ENCODE results near the gene SERPINE1.
"Not testable (repeated sequence)": the region's sequence is repeated elsewhere in the genome, so short reads cannot be mapped to it uniquely, and the experiment has no call there.

SERPINE1 gene

GRCh38 chr7:101087334-101088068 is 39.4 kb upstream of the SERPINE1 start:
- H3K36me3 ChIP-seq (ENCODE audit: control insufficient read depth, insufficient read depth, low read length), result peaks cover 26% of the 10 kb centered on the region
- DNase-seq (ENCODE audit: extremely low read depth, insufficient read length), result no peak
- H3K4me3 ChIP-seq (replicated peaks; ENCODE audit: low read depth, low read length), result no peak overlapping the region
- H3K27me3 ChIP-seq (replicated peaks; ENCODE audit: control insufficient read depth, insufficient read depth, low read length), result no peaks in the 10 kb centered on the region
- TF ChIP-seq CTCF (IDR thresholded peaks at IDR 0.05; ENCODE audit: insufficient read depth, low read length, poor library complexity, severe bottlenecking), result no peak

- H3K4me3 ChIP-seq (replicated peaks; ENCODE audit: low read depth, low read length), result no peak overlapping the region
- peaks cover 26% of the 10 kb centered on the region for H3K36me3 ChIP-seq (ENCODE audit: control insufficient read depth, insufficient read depth, low read length)
- TF ChIP-seq CTCF (IDR thresholded peaks at IDR 0.05; ENCODE audit: insufficient read depth, low read length, poor library complexity, severe bottlenecking), result no peak
- DNase-seq (ENCODE audit: extremely low read depth, insufficient read length), result no peak
- no peaks in the 10 kb centered on the region for H3K27me3 ChIP-seq (replicated peaks; ENCODE audit: control insufficient read depth, insufficient read depth, low read length)
Measured at GRCh38 chr7:101088069-101088425, 38.9 kb upstream of the SERPINE1 start.

GRCh38 chr7:101088858-101089529 is 37.9 kb upstream of the SERPINE1 start:
- Histone ChIP-seq H3K27me3 (replicated peaks; ENCODE audit: control insufficient read depth, insufficient read depth, low read length) (no peaks in the 10 kb centered on the region), H3K4me3 (replicated peaks; ENCODE audit: low read depth, low read length) (no peak overlapping the region), H3K36me3 (ENCODE audit: control insufficient read depth, insufficient read depth, low read length) (peaks cover 26% of the 10 kb centered on the region)
- TF ChIP-seq CTCF (IDR thresholded peaks at IDR 0.05; ENCODE audit: insufficient read depth, low read length, poor library complexity, severe bottlenecking), result no peak
- DNase-seq (ENCODE audit: extremely low read depth, insufficient read length), result no peak

- H3K36me3 ChIP-seq (ENCODE audit: control insufficient read depth, insufficient read depth, low read length), result peaks cover 26% of the 10 kb centered on the region
- no peak for DNase-seq (ENCODE audit: extremely low read depth, insufficient read length)
- no peaks in the 10 kb centered on the region for H3K27me3 ChIP-seq (replicated peaks; ENCODE audit: control insufficient read depth, insufficient read depth, low read length)
- no peak overlapping the region for H3K4me3 ChIP-seq (replicated peaks; ENCODE audit: low read depth, low read length)
- TF ChIP-seq CTCF (IDR thresholded peaks at IDR 0.05; ENCODE audit: insufficient read depth, low read length, poor library complexity, severe bottlenecking), result no peak
Measured at GRCh38 chr7:101089876-101090275, 37.0 kb upstream of the SERPINE1 start.

- DNase-seq (ENCODE audit: extremely low read depth, insufficient read length); H3K4me3 ChIP-seq (replicated peaks; ENCODE audit: low read depth, low read length); H3K27me3 ChIP-seq (replicated peaks; ENCODE audit: control insufficient read depth, insufficient read depth, low read length): not testable (repeated sequence)
- H3K36me3 ChIP-seq (ENCODE audit: control insufficient read depth, insufficient read depth, low read length), result peaks cover 20% of the 10 kb centered on the region
Measured at GRCh38 chr7:101092266-101092905, 34.5 kb upstream of the SERPINE1 start.

- H3K27me3 ChIP-seq (replicated peaks; ENCODE audit: control insufficient read depth, insufficient read depth, low read length), result no peaks in the 10 kb centered on the region
- H3K4me3 ChIP-seq (replicated peaks; ENCODE audit: low read depth, low read length), result no peak overlapping the region
- no peak for DNase-seq (ENCODE audit: extremely low read depth, insufficient read length)
- TF ChIP-seq CTCF (IDR thresholded peaks at IDR 0.05; ENCODE audit: insufficient read depth, low read length, poor library complexity, severe bottlenecking), result no peak
- H3K36me3 ChIP-seq (ENCODE audit: control insufficient read depth, insufficient read depth, low read length), result peaks cover 6% of the 10 kb centered on the region
Measured at GRCh38 chr7:101093906-101094305, 33.0 kb upstream of the SERPINE1 start.
